ENCODE results near the gene RBM34. TPM values are rescaled to one million over a fixed set of nuclear protein-coding genes. Genes with fewer than 3 reads are reported as not detected.

The RBM34 gene
- total and polyA plus RNA-seq, 2 donors (not counting 3 experiments of a cell fraction or from before 2014, with no cell fraction given): 16.1 to 80.7 TPM

DNA sequence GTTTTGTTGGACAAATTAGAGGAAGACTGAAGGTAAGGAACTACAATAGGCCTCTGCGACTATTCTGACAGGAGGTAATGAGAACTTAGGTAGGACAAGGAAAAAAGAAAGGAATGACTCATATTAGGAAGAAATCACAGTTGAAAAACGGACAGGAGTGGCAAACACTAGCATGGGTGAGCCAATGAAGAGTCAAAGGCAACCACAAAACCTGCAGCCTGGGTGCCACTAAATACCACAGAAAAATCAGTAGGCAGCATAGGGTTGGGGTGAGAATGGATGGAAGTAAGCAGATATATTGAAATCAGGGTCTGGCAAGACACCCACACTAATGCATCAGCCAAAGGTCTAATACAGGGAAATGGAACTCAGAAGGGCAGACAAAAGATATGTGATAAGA lies 10.0 kb downstream of the RBM34 start:
- H3K9me1 ChIP-seq (replicated peaks; ENCODE audit: control insufficient read depth, extremely low read depth, insufficient read depth, low read length): no peaks in the 10 kb centered on the region
- no peak overlapping the region for H3K4me3 ChIP-seq (replicated peaks in 1 of 3; ENCODE audit: insufficient read depth in 1 of 3, low read depth in 1 of 3, low read length in 3 of 3)
- FAIRE-seq: no peak
- dilution Hi-C loops (cut with MboI; ENCODE audit: extremely low pct_ligation_motif_present, low sequenced_read_pairs) (no loop called here), intact Hi-C loops (cut with micrococcal nuclease) (no loop called here)
- no peaks in the 10 kb centered on the region for H3K4me1 ChIP-seq (ENCODE audit: control insufficient read depth, extremely low read depth, insufficient read depth, low read length)
- H3K9ac ChIP-seq (replicated peaks; ENCODE audit: extremely low read depth, insufficient read depth, low read length): no peak overlapping the region
- BruUV-seq (replicated peaks): no TSS peak
- H3K36me3 ChIP-seq (ENCODE audit: control insufficient read depth in 2 of 2, extremely low read depth in 1 of 2, insufficient read depth in 2 of 2, low read length in 2 of 2): peaks cover 4 to 9% of the 10 kb centered on the region in 2 experiments
- H3K27ac ChIP-seq (ENCODE audit: insufficient read depth, low read depth, low read length): no peak overlapping the region
- no peaks in the 10 kb centered on the region for H3K27me3 ChIP-seq (ENCODE audit: control insufficient read depth in 2 of 2, insufficient read depth in 2 of 2, low read length in 2 of 2)
- TF ChIP-seq MAX (IDR thresholded peaks at IDR 0.05; ENCODE audit: insufficient read depth, insufficient read length): no peak
- TF ChIP-seq POLR2AphosphoS5 (IDR thresholded peaks at IDR 0.05; ENCODE audit: insufficient read depth, low read depth, low read length): no peak
- no peak for TF ChIP-seq JUN (IDR thresholded peaks at IDR 0.05; ENCODE audit: borderline replicate concordance, insufficient read depth, insufficient read length, low read depth)
- TF ChIP-seq, protein P1, sequence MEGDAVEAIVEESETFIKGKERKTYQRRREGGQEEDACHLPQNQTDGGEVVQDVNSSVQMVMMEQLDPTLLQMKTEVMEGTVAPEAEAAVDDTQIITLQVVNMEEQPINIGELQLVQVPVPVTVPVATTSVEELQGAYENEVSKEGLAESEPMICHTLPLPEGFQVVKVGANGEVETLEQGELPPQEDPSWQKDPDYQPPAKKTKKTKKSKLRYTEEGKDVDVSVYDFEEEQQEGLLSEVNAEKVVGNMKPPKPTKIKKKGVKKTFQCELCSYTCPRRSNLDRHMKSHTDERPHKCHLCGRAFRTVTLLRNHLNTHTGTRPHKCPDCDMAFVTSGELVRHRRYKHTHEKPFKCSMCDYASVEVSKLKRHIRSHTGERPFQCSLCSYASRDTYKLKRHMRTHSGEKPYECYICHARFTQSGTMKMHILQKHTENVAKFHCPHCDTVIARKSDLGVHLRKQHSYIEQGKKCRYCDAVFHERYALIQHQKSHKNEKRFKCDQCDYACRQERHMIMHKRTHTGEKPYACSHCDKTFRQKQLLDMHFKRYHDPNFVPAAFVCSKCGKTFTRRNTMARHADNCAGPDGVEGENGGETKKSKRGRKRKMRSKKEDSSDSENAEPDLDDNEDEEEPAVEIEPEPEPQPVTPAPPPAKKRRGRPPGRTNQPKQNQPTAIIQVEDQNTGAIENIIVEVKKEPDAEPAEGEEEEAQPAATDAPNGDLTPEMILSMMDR (IDR thresholded peaks at IDR 0.05; ENCODE audit: extremely low read depth in 1 of 2, insufficient read depth in 1 of 2, low read depth in 1 of 2, low read length in 2 of 2): no peak
- no peak for TF ChIP-seq GATA2 (IDR thresholded peaks at IDR 0.05; ENCODE audit: insufficient read depth, insufficient read length, low read depth, low read length)
- TF ChIP-seq EZH2 (IDR thresholded peaks at IDR 0.05; ENCODE audit: borderline replicate concordance, low read depth, low read length, severe bottlenecking): no peak
- TF ChIP-seq POLR2A (IDR thresholded peaks at IDR 0.05; ENCODE audit: low read depth, low read length): no peak
- TF ChIP-seq FOS (IDR thresholded peaks at IDR 0.05; ENCODE audit: borderline replicate concordance, insufficient read depth, low read length): no peak
- TF ChIP-seq MYC (IDR thresholded peaks at IDR 0.05; ENCODE audit: low read depth, low read length): no peak
- H2AFZ ChIP-seq (ENCODE audit: low read depth, low read length): no peak overlapping the region
- CTCF ChIA-PET: no interaction called here
- H3K79me2 ChIP-seq (ENCODE audit: control insufficient read depth, insufficient read depth, low read length): peaks cover 3% of the 10 kb centered on the region
- no peaks in the 10 kb centered on the region for H3K9me3 ChIP-seq (replicated peaks; ENCODE audit: control insufficient read depth, insufficient read depth, low read length)
- DNase-seq (ENCODE audit: low read depth, low spot score): no peak
- no peak overlapping the region for H3K4me2 ChIP-seq (ENCODE audit: insufficient read depth, low read length)
- POLR2A ChIA-PET: no interaction called here
- H4K20me1 ChIP-seq (replicated peaks; ENCODE audit: control insufficient read depth, extremely low read depth, insufficient read depth, low read length): no peaks in the 10 kb centered on the region
